Measurements from ENCODE around the gene FRMD5. TPM values are rescaled to one million over a fixed set of nuclear protein-coding genes. Genes with fewer than 3 reads are reported as not detected.

The FRMD5 gene
- total RNA-seq, 1 donor from 2014 or later = not detected

DNA sequence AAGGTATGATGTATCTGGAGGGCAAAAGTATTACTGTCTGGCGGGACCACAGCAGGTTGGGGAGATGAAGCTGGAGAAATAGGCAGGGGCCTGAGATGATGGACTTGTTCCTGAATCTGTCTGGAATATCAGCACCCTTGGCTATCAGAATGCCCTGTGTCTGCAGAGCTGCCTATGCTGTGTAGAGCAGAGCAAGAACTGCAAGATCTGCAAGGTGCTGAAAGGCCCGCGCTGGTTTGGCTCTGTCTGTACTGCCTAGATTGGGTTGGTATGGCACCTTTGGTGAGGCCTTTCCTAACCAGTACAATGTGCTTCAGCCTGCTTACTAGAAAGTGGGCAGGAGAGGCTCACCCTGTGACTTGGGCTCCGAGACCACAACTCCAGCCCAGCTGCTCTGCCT lies 271.5 kb downstream of the FRMD5 start:
- DNase-seq (ENCODE audit: low spot score in 2 of 2) = no peak
- Histone ChIP-seq H3K27ac (no peak overlapping the region), H3K4me3 (no peak overlapping the region), H3K27me3 (no peaks in the 10 kb centered on the region), H3K9me3 (no peaks in the 10 kb centered on the region), H3K36me3 (no peaks in the 10 kb centered on the region), H3K4me1 (no peaks in the 10 kb centered on the region)
- TF ChIP-seq CTCF (IDR thresholded peaks at IDR 0.05) = no peak
- intact Hi-C loops (cut with DNase I) = no loop called here

DNA sequence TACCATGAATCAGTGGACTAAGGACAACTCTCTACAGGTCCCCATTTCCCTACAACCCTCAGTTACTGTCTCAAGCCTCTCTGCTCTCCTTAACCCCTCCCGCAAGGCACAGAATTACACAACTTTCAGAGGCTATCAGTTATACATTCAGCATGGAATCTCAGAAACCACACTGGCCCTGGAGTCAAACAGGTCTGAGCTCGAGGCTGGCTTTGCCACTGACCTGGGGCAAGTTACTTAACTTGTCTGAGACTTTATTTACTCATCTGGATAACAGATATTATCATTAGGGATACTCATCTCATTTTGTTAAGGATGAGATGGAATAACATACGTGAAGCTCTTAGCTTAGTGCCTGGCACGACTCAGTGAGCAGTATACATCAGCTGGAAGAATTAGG lies 273.1 kb downstream of the FRMD5 start:
- TF ChIP-seq CTCF (IDR thresholded peaks at IDR 0.05) = no peak
- no peaks in the 10 kb centered on the region for H3K36me3 ChIP-seq
- H3K27me3 ChIP-seq = no peaks in the 10 kb centered on the region
- H3K27ac ChIP-seq = no peak overlapping the region
- no peak for DNase-seq (ENCODE audit: low spot score in 2 of 2)
- no peaks in the 10 kb centered on the region for H3K4me1 ChIP-seq
- H3K4me3 ChIP-seq = no peak overlapping the region
- intact Hi-C loops (cut with DNase I) = no loop called here
- H3K9me3 ChIP-seq = no peaks in the 10 kb centered on the region

DNA sequence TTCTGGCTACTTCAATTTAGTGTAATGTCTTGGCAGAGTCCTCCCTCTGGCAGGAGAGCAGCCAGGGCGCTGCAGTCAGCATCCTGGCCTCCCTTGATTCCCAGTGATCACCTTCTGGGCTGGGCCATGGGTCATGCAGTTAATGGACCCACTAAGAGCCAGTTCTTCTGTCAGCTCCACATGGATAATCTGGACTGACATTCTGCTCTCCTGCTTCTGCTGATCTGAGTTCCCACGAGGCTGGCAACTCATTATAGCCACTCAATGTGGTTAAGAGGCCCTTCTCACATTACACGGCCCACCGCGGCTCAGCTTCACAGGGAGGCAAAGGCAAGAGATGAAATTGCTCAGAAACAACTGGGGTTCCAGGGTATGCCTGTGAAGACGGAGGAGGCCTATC lies 274.3 kb downstream of the FRMD5 start:
- H3K27ac ChIP-seq = no peak overlapping the region
- no peak overlapping the region for H3K4me3 ChIP-seq
- no peaks in the 10 kb centered on the region for H3K36me3 ChIP-seq
- H3K4me1 ChIP-seq = no peaks in the 10 kb centered on the region
- intact Hi-C loops (cut with DNase I) = no loop called here
- TF ChIP-seq CTCF (IDR thresholded peaks at IDR 0.05) = no peak
- H3K9me3 ChIP-seq = no peaks in the 10 kb centered on the region
- H3K27me3 ChIP-seq = no peaks in the 10 kb centered on the region
- no peak for DNase-seq (ENCODE audit: low spot score in 2 of 2)

GRCh38 chr15:43920254-43920600 lies 274.8 kb downstream of the FRMD5 start:
- no peak overlapping the region for H3K4me3 ChIP-seq
- H3K9me3 ChIP-seq = no peaks in the 10 kb centered on the region

DNA sequence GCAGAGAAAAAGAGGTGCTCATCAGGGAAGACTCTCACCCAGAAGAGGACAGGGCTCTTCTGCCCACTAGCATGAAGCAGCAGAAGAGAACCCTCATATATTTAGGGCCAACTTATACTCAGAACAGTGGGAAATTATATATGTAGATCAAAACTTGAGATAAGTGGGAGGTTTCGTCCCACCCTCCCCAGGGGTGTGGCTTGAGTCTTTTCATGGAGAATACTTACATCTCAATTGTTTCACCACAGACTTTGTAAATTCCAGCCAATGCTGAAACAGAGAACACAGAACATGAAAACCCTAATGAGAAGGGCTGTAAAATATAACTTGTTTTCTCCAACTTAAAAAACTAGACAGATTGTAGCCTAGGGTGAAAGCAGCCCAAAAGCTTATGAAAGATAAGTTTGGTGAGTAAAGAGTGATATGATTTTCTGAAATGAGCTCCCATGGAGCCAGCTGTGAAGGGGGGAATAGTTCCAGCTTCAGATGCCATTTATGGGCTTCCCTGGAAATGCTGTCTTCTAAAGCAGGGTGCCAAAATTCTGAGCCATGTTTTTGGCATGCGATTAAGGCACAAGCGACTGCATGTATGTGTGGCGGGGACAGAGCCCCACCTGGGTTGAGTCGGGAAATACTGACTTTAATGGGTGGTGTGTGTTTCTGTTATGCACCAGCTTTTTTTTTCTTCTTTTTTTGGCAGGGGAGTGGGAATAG lies 275.4 kb downstream of the FRMD5 start:
- TF ChIP-seq CTCF (IDR thresholded peaks at IDR 0.05) = no peak

More at GRCh38 chr15:43920254-43920600, 274.8 kb downstream of the FRMD5 start:
- Histone ChIP-seq H3K36me3 (no peaks in the 10 kb centered on the region), H3K27me3 (no peaks in the 10 kb centered on the region), H3K4me1 (no peaks in the 10 kb centered on the region), H3K27ac (no peak overlapping the region)
- TF ChIP-seq CTCF (IDR thresholded peaks at IDR 0.05) = no peak
- intact Hi-C loops (cut with DNase I) = no loop called here
- no peak for DNase-seq (ENCODE audit: low spot score in 2 of 2)

GRCh38 chr15:43918717-43919116 lies 276.4 kb downstream of the FRMD5 start:
- Histone ChIP-seq H3K4me3 (no peak overlapping the region), H3K9me3 (no peaks in the 10 kb centered on the region), H3K27ac (no peak overlapping the region), H3K27me3 (no peaks in the 10 kb centered on the region), H3K36me3 (no peaks in the 10 kb centered on the region), H3K4me1 (no peaks in the 10 kb centered on the region)
- intact Hi-C loops (cut with DNase I) = no loop called here
- TF ChIP-seq CTCF (IDR thresholded peaks at IDR 0.05) = no peak
- DNase-seq (ENCODE audit: low spot score in 2 of 2) = no peak

More for the DNA sequence above, 275.4 kb downstream of the FRMD5 start:
- no peaks in the 10 kb centered on the region for H3K9me3 ChIP-seq
- no peaks in the 10 kb centered on the region for H3K36me3 ChIP-seq
- no peak overlapping the region for H3K4me3 ChIP-seq
- no peaks in the 10 kb centered on the region for H3K27me3 ChIP-seq
- intact Hi-C loops (cut with DNase I) = no loop called here
- DNase-seq (ENCODE audit: low spot score in 2 of 2) = no peak
- no peaks in the 10 kb centered on the region for H3K4me1 ChIP-seq
- no peak overlapping the region for H3K27ac ChIP-seq

All from ascending aorta (tissue), 2 donors.